PFSK-1 (cell line): ENCODE measurements around the gene ARHGAP21.

Source experiments
- FOXP2 ChIP-seq: optimal IDR thresholded peaks from 2 replicates; pipeline ENCODE3; 2011; ENCODE audit warnings: borderline replicate concordance, control low read depth, inconsistent platforms; ENCODE audit not compliant: insufficient read depth; ENCODE audit errors: extremely low read length, extremely low read depth
- POLR2AphosphoS5 ChIP-seq: IDR thresholded peaks from 2 replicates; pipeline ENCODE4 v1.6.1; 2012; ENCODE audit warnings: low read depth, mild to moderate bottlenecking, control low read depth, low read length, moderate library complexity
- SIN3A ChIP-seq: IDR thresholded peaks from 2 replicates; pipeline ENCODE4 v1.6.1; 2012; ENCODE audit warnings: mild to moderate bottlenecking, low read length, moderate library complexity, borderline replicate concordance; ENCODE audit not compliant: insufficient read depth
- TAF1 ChIP-seq: IDR thresholded peaks from 2 replicates; pipeline ENCODE4 v1.6.1; 2012; ENCODE audit warnings: low read length, control low read depth, borderline replicate concordance; ENCODE audit not compliant: insufficient read depth
- TF ChIP-seq, protein P1 (sequence below), 2 experiments: IDR thresholded peaks; 2 replicates each; pipeline versions ENCODE4 v1.6.1 to v1.8.0; 2011 to 2012; ENCODE audit warnings: low read depth in 2 of 2, low read length in 2 of 2, control low read depth in 1 of 2, inconsistent platforms in 1 of 2, mild to moderate bottlenecking in 1 of 2, moderate library complexity in 1 of 2; ENCODE audit not compliant: insufficient read depth in 1 of 2

Gene ARHGAP21

DNA sequence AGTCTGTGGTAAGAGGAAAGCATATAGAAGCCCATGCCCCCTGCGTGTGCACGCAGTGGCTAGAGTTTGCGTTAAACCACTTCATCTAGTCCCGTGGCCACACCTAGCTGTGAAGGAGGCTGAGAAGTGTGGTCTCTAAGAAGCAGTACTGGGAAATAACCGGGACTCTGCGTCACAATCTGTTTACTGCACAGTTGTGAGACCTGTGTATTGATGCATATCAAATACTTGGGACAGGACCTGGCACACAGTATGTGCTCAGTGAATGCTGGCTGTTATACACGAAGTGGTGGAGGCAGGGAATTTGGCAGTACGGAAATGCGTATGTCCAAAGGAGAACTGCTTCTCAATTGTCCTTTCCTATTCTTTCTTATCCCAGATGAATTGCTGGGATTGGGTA is 149.5 kb downstream of the ARHGAP21 start:
- TF ChIP-seq, protein P1, sequence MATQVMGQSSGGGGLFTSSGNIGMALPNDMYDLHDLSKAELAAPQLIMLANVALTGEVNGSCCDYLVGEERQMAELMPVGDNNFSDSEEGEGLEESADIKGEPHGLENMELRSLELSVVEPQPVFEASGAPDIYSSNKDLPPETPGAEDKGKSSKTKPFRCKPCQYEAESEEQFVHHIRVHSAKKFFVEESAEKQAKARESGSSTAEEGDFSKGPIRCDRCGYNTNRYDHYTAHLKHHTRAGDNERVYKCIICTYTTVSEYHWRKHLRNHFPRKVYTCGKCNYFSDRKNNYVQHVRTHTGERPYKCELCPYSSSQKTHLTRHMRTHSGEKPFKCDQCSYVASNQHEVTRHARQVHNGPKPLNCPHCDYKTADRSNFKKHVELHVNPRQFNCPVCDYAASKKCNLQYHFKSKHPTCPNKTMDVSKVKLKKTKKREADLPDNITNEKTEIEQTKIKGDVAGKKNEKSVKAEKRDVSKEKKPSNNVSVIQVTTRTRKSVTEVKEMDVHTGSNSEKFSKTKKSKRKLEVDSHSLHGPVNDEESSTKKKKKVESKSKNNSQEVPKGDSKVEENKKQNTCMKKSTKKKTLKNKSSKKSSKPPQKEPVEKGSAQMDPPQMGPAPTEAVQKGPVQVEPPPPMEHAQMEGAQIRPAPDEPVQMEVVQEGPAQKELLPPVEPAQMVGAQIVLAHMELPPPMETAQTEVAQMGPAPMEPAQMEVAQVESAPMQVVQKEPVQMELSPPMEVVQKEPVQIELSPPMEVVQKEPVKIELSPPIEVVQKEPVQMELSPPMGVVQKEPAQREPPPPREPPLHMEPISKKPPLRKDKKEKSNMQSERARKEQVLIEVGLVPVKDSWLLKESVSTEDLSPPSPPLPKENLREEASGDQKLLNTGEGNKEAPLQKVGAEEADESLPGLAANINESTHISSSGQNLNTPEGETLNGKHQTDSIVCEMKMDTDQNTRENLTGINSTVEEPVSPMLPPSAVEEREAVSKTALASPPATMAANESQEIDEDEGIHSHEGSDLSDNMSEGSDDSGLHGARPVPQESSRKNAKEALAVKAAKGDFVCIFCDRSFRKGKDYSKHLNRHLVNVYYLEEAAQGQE (IDR thresholded peaks at IDR 0.05; ENCODE audit: insufficient read depth in 1 of 2, low read depth in 2 of 2, low read length in 2 of 2) = no peak
- TF ChIP-seq SIN3A (no peak), FOXP2 (no peak), POLR2AphosphoS5 (no peak), TAF1 (no peak)

DNA sequence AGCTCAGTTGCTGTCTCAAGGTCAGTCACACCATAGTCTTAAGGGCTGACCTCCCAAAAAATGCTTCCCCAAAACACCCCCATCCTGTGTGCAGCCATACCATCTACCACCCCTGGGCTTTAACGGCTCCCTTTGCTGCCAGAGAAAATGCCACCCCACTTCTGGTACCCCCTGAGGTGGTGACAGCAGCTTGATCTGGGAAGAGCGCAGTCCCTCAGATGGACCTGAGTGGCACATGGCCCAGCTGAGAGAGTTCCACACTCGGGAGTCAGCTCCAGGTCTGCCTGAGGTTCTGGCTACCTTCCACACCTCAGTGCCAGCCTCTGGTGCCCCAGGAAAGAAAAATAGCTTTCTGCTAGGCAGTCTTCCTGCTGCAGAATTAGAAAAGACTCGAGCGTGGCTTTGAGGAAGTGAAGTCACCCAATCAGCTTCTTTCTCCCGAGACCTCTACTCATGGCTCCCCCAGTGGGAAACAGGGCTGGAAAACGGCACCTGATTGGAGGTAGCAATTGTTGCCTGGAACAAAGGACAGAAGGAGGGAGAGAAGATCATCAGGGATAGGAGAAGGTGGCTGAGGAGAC is 151.7 kb downstream of the ARHGAP21 start:
- TF ChIP-seq, protein P1 (IDR thresholded peaks at IDR 0.05; ENCODE audit: insufficient read depth in 1 of 2, low read depth in 2 of 2, low read length in 2 of 2) = no peak
- TF ChIP-seq FOXP2 = no peak
- no peak for TF ChIP-seq TAF1
- no peak for TF ChIP-seq SIN3A
- TF ChIP-seq POLR2AphosphoS5 = no peak

DNA sequence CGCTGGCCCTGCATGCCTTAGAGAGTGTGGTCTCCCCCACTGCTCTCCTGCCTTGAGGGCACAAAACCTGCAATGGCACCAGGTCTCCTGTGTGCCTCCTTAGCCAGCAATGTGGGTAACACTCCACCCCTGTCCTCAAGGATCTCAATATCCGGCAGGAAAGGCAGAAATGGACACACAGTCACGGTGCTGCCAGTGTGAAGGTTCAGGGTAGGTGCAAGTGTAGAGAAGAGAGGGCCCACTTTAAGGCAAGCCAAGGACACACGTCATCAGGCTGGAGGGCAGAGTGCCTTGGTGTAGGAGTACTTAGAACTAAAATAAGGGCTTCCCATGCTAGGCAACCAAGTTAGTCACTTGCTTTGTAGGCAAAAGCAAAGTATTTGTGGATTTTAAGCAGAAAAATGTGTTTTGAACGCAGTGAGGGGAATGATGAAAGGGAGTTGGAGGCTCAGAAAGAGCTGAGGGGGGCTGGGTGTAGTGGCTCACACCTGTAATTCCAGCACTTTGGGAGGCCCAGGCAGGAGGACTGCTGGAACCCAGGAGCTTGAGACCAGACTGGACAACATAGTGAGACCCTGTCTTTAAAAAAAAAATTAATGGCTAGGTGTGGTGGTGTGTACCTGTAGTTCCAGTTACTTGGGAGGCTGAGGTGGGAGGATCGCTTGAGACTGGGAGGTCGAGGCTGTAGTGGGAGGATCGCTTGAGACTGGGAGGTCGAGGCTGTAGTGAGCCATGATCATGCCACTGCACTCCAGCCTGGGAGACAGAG is 152.8 kb downstream of the ARHGAP21 start:
- TF ChIP-seq POLR2AphosphoS5 (no peak), TAF1 (no peak), SIN3A (no peak), FOXP2 (no peak)
- TF ChIP-seq, protein P1 (IDR thresholded peaks at IDR 0.05; ENCODE audit: insufficient read depth in 1 of 2, low read depth in 2 of 2, low read length in 2 of 2) = no peak

DNA sequence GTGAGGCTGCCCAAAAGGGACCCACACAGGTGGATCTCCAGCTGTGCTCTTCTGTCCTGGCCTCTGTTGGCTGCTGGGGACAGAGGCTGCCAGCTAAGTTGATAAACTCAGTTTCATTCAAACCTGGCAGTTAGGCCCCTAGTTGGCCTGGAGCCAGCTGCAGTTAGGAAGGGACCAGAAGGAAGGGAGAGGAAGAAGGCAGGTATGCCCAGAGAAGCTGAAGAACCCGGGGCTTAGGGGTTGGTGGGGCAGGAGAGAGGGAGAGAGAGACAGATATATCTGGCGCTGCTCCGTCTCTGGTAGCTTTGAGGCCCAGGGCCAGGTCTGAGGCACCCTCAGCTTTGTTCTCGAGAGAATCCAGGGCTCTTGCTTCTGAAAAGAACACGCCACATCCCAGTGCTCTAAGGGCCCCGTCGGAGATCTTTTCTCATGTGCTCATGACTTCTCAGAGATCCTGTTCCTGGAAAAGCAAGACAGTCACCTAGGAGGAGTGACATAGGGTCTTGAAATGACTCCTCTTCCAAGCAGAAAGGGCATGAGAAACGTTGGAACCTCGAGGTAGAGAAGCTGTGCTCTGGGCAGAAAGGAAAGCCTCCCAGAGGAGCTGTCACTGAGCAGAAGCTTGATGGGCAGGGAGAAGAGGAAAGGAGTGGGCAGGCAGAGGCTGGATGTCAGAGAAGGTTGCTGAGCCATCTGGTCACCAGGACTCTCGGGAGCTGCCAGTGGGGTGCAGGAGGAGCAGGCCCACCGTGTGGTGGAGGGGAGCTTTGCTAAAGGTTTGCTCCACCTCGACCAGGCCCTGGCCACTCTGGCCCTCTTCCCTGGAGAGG is 153.6 kb downstream of the ARHGAP21 start:
- TF ChIP-seq, protein P1 (IDR thresholded peaks at IDR 0.05; ENCODE audit: insufficient read depth in 1 of 2, low read depth in 2 of 2, low read length in 2 of 2) = no peak
- TF ChIP-seq FOXP2 = no peak
- TF ChIP-seq SIN3A = no peak
- no peak for TF ChIP-seq POLR2AphosphoS5
- TF ChIP-seq TAF1 = no peak
